DOHH2 (cell line): Measurements from ENCODE around the gene UMODL1.

Source experiments
- EZH2phosphoT487 ChIP-seq: fragments of 200-600 bp; sonication (generic); IDR thresholded peaks from 2 replicates; pipeline ENCODE4 v1.6.1; 2017; ENCODE audit warnings: borderline replicate concordance, mild to moderate bottlenecking, antibody characterized with exemption, low read length, moderate library complexity, mixed read lengths
- TF ChIP-seq, protein P1 (sequence below): fragments of 200-600 bp; sonication (generic); IDR thresholded peaks from one replicate; pipeline ENCODE4 v1.5.1; 2014; ENCODE audit warnings: antibody characterized with exemption, mild to moderate bottlenecking, low read depth, low read length; ENCODE audit not compliant: poor library complexity, severe bottlenecking

DNA sequence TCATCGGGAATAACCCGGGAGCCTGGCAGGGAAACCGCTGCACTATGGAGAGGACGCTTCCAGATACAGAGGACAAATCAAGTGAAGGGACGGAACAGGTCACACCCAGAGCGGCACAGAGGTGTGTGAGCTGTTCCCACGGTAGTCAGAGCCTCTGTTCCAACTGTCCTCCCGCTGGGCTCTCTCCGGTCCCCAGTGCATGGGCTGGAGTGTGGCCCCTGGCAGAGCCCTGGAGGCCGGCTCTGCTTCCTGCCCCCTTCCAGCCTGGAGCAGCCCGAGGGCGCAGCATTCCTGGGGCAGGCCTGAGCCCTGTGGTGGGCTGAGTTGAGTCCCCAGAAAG lies 49.1 kb upstream of the UMODL1 start:
- TF ChIP-seq, protein P1, sequence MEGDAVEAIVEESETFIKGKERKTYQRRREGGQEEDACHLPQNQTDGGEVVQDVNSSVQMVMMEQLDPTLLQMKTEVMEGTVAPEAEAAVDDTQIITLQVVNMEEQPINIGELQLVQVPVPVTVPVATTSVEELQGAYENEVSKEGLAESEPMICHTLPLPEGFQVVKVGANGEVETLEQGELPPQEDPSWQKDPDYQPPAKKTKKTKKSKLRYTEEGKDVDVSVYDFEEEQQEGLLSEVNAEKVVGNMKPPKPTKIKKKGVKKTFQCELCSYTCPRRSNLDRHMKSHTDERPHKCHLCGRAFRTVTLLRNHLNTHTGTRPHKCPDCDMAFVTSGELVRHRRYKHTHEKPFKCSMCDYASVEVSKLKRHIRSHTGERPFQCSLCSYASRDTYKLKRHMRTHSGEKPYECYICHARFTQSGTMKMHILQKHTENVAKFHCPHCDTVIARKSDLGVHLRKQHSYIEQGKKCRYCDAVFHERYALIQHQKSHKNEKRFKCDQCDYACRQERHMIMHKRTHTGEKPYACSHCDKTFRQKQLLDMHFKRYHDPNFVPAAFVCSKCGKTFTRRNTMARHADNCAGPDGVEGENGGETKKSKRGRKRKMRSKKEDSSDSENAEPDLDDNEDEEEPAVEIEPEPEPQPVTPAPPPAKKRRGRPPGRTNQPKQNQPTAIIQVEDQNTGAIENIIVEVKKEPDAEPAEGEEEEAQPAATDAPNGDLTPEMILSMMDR = no peak
- TF ChIP-seq EZH2phosphoT487 = no peak
